ENCODE measurements around the gene PDE4D. TPM values are rescaled to one million over a fixed set of nuclear protein-coding genes. Genes with fewer than 3 reads are reported as not detected.

Gene PDE4D
- total and polyA plus RNA-seq, 2 experiments from 2014 or later = 21.9 to 54.2 TPM

- H3K27me3 ChIP-seq = no peaks in the 10 kb centered on the region
- TF ChIP-seq CTCF (IDR thresholded peaks at IDR 0.05; ENCODE audit: low read depth, low read length) = no peak
- no peaks in the 10 kb centered on the region for H3K36me3 ChIP-seq
- H3K4me1 ChIP-seq (ENCODE audit: low read depth) = no peaks in the 10 kb centered on the region
- no peak overlapping the region for H3K27ac ChIP-seq
- DNase-seq (ENCODE audit: low read depth in 1 of 2, low spot score in 1 of 2) = no peak
- no peak overlapping the region for H3K4me3 ChIP-seq
- H3K9me3 ChIP-seq (ENCODE audit: low read depth) = no peaks in the 10 kb centered on the region
Observed at GRCh38 chr5:59791617-59792016, 101.9 kb downstream of the PDE4D start.

GRCh38 chr5:59790776-59791475 lies 102.6 kb downstream of the PDE4D start:
- H3K27ac ChIP-seq = no peak overlapping the region
- no peak overlapping the region for H3K4me3 ChIP-seq
- no peaks in the 10 kb centered on the region for H3K4me1 ChIP-seq (ENCODE audit: low read depth)
- peak in 1 of 2 donors; percentile 55 for DNase-seq (ENCODE audit: low read depth in 1 of 2, low spot score in 1 of 2)
- no peaks in the 10 kb centered on the region for H3K9me3 ChIP-seq (ENCODE audit: low read depth)
- H3K36me3 ChIP-seq = no peaks in the 10 kb centered on the region
- TF ChIP-seq CTCF (IDR thresholded peaks at IDR 0.05; ENCODE audit: low read depth, low read length) = no peak
- no peaks in the 10 kb centered on the region for H3K27me3 ChIP-seq

GRCh38 chr5:59790376-59790775 lies 103.2 kb downstream of the PDE4D start:
- peak in 1 of 2 donors; percentile 66 for DNase-seq (ENCODE audit: low read depth in 1 of 2, low spot score in 1 of 2)
- no peak for TF ChIP-seq CTCF (IDR thresholded peaks at IDR 0.05; ENCODE audit: low read depth, low read length)
- Histone ChIP-seq H3K27me3 (no peaks in the 10 kb centered on the region), H3K4me1 (ENCODE audit: low read depth) (no peaks in the 10 kb centered on the region), H3K4me3 (no peak overlapping the region), H3K9me3 (ENCODE audit: low read depth) (no peaks in the 10 kb centered on the region), H3K27ac (no peak overlapping the region), H3K36me3 (no peaks in the 10 kb centered on the region)

- no peaks in the 10 kb centered on the region for H3K9me3 ChIP-seq (ENCODE audit: low read depth)
- DNase-seq (ENCODE audit: low read depth in 1 of 2, low spot score in 1 of 2) = no peak
- no peaks in the 10 kb centered on the region for H3K4me1 ChIP-seq (ENCODE audit: low read depth)
- H3K36me3 ChIP-seq = no peaks in the 10 kb centered on the region
- no peak overlapping the region for H3K27ac ChIP-seq
- TF ChIP-seq CTCF (IDR thresholded peaks at IDR 0.05; ENCODE audit: low read depth, low read length) = no peak
- no peaks in the 10 kb centered on the region for H3K27me3 ChIP-seq
- H3K4me3 ChIP-seq = no peak overlapping the region
Observed at GRCh38 chr5:59789894-59790293, 103.6 kb downstream of the PDE4D start.

- peak in 1 of 2 donors; percentile 48 for DNase-seq (ENCODE audit: low read depth in 1 of 2, low spot score in 1 of 2)
- no peak for TF ChIP-seq CTCF (IDR thresholded peaks at IDR 0.05; ENCODE audit: low read depth, low read length)
- Histone ChIP-seq H3K36me3 (no peaks in the 10 kb centered on the region), H3K27me3 (no peaks in the 10 kb centered on the region), H3K9me3 (ENCODE audit: low read depth) (no peaks in the 10 kb centered on the region), H3K4me3 (no peak overlapping the region), H3K4me1 (ENCODE audit: low read depth) (no peaks in the 10 kb centered on the region), H3K27ac (no peak overlapping the region)
Observed at GRCh38 chr5:59789197-59789596, 104.3 kb downstream of the PDE4D start.

Data from cardiac muscle cell (in vitro differentiated cells and primary cell).